GM18520 (cell line): ENCODE data around the gene KCTD5.
A peak's percentile ranks its signal among the peaks of the same experiment; 100 is the strongest.

Experiments used
- ATAC-seq: cut with Tn5 transposase; IDR thresholded peaks from one replicate; pipeline ENCODE4 v1.9.1; 2021; ENCODE audit not compliant: unreplicated experiment

Gene KCTD5

GRCh38 chr16:2748757-2749455, 66.6 kb downstream of the KCTD5 start:
- no peak for ATAC-seq

- ATAC-seq = no peak
Measured at GRCh38 chr16:2749476-2749875, 67.2 kb downstream of the KCTD5 start.

DNA sequence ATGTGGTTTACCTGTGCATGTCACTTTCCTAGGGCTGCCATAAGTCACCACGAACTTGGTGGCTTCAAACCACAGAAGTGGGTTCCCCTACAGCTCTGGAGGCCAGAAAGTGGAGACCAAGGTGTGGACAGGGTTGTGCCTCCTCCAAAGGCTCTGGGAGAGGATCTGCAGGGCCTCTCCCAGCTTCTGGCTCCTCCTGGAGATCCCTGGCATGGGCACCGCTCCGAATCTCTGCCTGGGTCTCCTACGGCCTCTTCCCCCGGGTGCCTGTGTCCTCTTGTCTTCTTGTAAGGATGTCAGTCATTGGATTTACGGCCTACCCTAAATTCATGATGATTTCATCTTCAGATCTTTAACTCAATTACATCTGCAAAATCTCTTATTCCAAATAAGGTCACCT, 67.6 kb downstream of the KCTD5 start:
- ATAC-seq = no peak

DNA sequence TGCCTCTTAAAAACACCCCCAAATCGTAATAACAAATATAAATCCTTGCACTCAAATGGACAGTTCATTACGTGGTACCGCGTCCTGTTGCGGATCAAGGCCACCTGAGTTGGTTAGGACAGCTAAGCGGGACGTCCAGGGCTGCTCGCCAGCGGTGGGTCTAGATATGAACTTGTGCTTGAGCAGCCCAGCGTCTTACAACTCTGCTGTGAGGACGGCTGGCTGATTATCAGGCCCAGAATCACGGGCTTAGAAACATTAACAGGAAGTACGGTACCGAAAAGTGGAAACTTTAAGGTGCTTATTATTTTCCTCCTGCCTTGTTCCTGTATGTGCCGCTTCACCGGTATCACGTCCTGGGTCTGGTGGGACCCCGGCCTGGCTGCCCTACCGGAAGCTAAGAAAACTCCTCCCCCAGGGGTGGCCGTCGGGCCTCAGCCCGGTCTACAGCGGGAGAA, 69.3 kb downstream of the KCTD5 start:
- peak; percentile 13 for ATAC-seq

- ATAC-seq = peak; percentile 79
Measured at GRCh38 chr16:2752035-2752849, 69.9 kb downstream of the KCTD5 start, which contains the start of gene SRRM2. Gene SRRM2, plus strand, starts transcription at chr16:2752638. Its CDS starts 3,727 bp downstream, at chr16:2756365.

- ATAC-seq = peak; percentile 14
Measured at GRCh38 chr16:2752850-2753732, 70.8 kb downstream of the KCTD5 start.

DNA sequence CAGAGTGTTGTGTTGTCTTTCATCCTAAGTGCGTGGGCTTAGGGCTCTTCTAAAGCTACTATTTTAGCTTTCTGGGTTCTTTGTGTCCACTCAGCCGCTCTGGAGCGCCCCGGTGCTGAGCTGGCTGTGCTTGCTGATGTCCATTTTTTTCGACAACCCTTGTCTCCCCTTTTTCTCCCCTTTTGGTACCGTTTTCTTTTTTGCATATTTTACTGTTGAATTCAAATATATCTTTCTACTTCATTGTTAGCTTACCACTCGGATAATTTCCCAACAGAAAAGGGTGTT, 71.4 kb downstream of the KCTD5 start:
- ATAC-seq = no peak

DNA sequence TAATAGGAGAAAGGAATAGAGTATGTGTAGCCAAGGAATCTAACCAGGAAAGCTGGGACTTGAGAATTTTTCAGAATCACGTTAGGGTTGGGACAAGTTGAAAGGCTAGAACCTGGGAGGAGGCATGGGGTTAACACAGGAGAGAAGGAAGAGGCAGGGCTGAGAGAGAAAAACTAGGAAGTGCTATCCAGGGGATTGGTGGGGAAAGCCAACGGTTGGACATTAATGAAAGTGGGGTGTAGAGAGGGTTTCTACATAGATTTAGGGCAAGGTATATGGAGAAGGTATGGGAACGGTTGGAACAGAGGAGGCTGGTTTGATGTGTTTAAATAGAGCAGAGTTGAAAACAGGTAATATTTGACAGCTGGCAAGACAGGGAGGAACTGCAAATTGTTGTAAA, 72.8 kb downstream of the KCTD5 start:
- no peak for ATAC-seq

DNA sequence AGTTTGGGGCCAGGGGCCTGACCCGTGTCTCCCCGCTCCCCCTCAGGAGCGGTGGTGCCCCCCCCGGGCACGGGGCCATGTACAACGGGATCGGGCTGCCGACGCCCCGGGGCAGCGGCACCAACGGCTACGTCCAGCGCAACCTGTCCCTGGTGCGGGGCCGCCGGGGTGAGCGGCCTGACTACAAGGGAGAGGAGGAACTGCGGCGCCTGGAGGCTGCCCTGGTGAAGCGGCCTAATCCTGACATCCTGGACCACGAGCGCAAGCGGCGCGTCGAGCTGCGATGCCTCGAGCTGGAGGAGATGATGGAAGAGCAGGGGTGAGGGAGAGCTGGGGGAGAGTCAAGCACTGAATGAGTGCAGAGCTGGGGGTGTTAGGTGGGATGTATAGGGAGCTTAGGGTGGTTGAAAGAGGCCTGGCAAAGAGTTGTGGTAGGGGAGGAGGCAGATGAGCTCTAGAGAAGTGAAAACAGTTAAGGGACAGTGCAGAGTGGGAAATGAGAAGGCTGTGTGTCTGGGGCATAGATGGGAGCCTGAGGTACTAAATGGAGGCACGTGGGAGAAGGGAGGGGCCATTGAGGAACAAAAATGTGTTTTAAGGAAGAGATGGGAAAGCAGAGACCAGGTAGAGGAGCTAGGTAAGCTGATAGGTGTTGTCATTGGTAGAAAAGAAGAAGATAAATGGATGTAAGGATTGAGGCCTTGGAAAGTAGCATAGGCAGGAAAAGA, 74.1 kb downstream of the KCTD5 start:
- ATAC-seq = no peak

DNA sequence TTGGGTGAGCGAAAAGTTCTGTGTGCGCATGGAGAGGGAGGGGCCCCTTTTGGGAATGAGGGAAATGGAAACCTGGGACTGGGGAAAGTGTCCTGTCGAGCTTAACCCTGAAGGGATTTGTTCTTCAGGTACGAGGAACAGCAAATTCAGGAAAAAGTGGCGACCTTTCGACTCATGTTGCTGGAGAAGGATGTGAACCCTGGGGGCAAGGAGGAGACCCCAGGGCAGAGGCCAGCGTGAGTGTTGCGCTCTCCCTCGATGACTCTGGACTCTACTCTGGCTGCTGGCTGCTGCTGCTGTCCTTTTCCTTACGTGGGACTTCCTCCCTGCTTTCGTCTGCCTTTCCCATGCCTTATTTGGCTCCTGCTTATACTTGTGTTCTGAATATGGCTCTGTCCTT, 75.0 kb downstream of the KCTD5 start:
- no peak for ATAC-seq
